ENCODE measurements around the gene PPHLN1.

GRCh38 chr12:42346403-42347002, 20.5 kb downstream of the PPHLN1 start:
- TF ChIP-seq, protein P1, sequence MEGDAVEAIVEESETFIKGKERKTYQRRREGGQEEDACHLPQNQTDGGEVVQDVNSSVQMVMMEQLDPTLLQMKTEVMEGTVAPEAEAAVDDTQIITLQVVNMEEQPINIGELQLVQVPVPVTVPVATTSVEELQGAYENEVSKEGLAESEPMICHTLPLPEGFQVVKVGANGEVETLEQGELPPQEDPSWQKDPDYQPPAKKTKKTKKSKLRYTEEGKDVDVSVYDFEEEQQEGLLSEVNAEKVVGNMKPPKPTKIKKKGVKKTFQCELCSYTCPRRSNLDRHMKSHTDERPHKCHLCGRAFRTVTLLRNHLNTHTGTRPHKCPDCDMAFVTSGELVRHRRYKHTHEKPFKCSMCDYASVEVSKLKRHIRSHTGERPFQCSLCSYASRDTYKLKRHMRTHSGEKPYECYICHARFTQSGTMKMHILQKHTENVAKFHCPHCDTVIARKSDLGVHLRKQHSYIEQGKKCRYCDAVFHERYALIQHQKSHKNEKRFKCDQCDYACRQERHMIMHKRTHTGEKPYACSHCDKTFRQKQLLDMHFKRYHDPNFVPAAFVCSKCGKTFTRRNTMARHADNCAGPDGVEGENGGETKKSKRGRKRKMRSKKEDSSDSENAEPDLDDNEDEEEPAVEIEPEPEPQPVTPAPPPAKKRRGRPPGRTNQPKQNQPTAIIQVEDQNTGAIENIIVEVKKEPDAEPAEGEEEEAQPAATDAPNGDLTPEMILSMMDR (IDR thresholded peaks at IDR 0.05) = no peak
- no peak for TF ChIP-seq POLR2A (IDR thresholded peaks at IDR 0.05)
- TF ChIP-seq POLR2AphosphoS5 (IDR thresholded peaks at IDR 0.05) = no peak
